Measurements from ENCODE around the gene ATAD3A. TPM values are rescaled to one million over a fixed set of nuclear protein-coding genes. Genes with fewer than 3 reads are reported as not detected.

Gene ATAD3A
- total and polyA plus RNA-seq, 2 of the 4 experiments (the other 2 are of a cell fraction), result 27.2 to 34.0 TPM

GRCh38 chr1:1551524-1552262, 39.7 kb downstream of the ATAD3A start:
- Histone ChIP-seq H2BK15ac (ENCODE audit: low read depth, low read length) (no peak overlapping the region), H3K27ac (ENCODE audit: insufficient read depth, low read length) (no peak overlapping the region), H2AK9ac (replicated peaks; ENCODE audit: low read depth, low read length, poor library complexity) (peak overlapping the region; percentile 23), H4K20me1 (ENCODE audit: insufficient read depth, low read length) (peaks cover 46% of the 10 kb centered on the region), H4K8ac (ENCODE audit: low read depth in 2 of 2, low read length in 2 of 2) (no peak overlapping the region), H3K14ac (replicated peaks; ENCODE audit: low read depth, low read length) (no peak overlapping the region), H2AFZ (replicated peaks; ENCODE audit: low read length, poor library complexity) (peak overlapping the region; percentile 70), H3K4me2 (ENCODE audit: low read depth, low read length) (no peak overlapping the region), H3K36me3 (ENCODE audit: control insufficient read depth, insufficient read depth, low read length) (peaks cover 11% of the 10 kb centered on the region; the same call in 1 of the 2 replicates), H3K79me1 (ENCODE audit: low read depth in 1 of 2, low read length in 2 of 2) (peaks cover 16 to 84% of the 10 kb centered on the region in 2 experiments), H4K91ac (ENCODE audit: insufficient read depth, low read depth, low read length) (no peak overlapping the region), H3K23ac (ENCODE audit: low read depth, low read length) (no peak overlapping the region), H2BK120ac (ENCODE audit: low read depth, low read length) (no peak overlapping the region), H2BK20ac (ENCODE audit: low read depth, low read length) (no peak overlapping the region), H3K56ac (ENCODE audit: extremely low read depth, insufficient read depth, low read length) (no peak overlapping the region), H3K9me1 (ENCODE audit: insufficient read depth, low read length) (peaks cover 13% of the 10 kb centered on the region), H4K5ac (ENCODE audit: low read depth, low read length) (no peak overlapping the region), H2AK5ac (ENCODE audit: low read depth, low read length) (no peak overlapping the region), H2BK5ac (ENCODE audit: low read depth, low read length, poor library complexity, severe bottlenecking) (no peak overlapping the region), H3K4me1 (ENCODE audit: control insufficient read depth, insufficient read depth, low read length) (peaks cover 5% of the 10 kb centered on the region; the same call in 1 of the 2 replicates), H3K18ac (ENCODE audit: low read depth, low read length) (no peak overlapping the region), H3K4me3 (ENCODE audit: insufficient read depth, low read depth, low read length) (no peak overlapping the region), H3K27me3 (ENCODE audit: control insufficient read depth, insufficient read depth, low read length) (no peaks in the 10 kb centered on the region), H3K9ac (ENCODE audit: low read depth, low read length) (no peak overlapping the region), H3K4ac (ENCODE audit: low read depth, low read length) (no peak overlapping the region), H3K9me3 (ENCODE audit: control insufficient read depth, insufficient read depth, low read length) (no peaks in the 10 kb centered on the region)
- dilution Hi-C loops (cut with HindIII; ENCODE audit: low sequenced_read_pairs, unreplicated experiment) (no loop called here), intact Hi-C loops (cut with micrococcal nuclease) (no loop called here), in situ Hi-C loops (cut with MboI; ENCODE audit: low sequenced_read_pairs) (no loop called here)
- DNase-seq, result no peak
- 92% methylated on average over 19 of the region's 33 CpGs; no CpG with 5 or more reads in 1 of the 2 experiments for WGBS, 2 experiments (ENCODE audit: extremely low coverage in 2 of 2, insufficient read length in 1 of 2)
- no peak for ATAC-seq (ENCODE audit: low read depth)
- ChIA-PET CTCF (no interaction called here), POLR2A (ENCODE audit: unreplicated experiment) (no interaction called here)
- TF ChIP-seq RAD21 (IDR thresholded peaks at IDR 0.05; ENCODE audit: low read length) (no peak), POLR2A (IDR thresholded peaks at IDR 0.05; ENCODE audit: low read depth, low read length) (no peak), FOS (IDR thresholded peaks at IDR 0.05; ENCODE audit: low read depth, low read length) (no peak), USF2 (IDR thresholded peaks at IDR 0.05; ENCODE audit: low read depth, low read length) (no peak), MAZ (IDR thresholded peaks at IDR 0.05; ENCODE audit: borderline replicate concordance, low read depth, low read length) (no peak), BHLHE40 (IDR thresholded peaks at IDR 0.05; ENCODE audit: low read depth, low read length) (no peak), RCOR1 (IDR thresholded peaks at IDR 0.05; ENCODE audit: insufficient replicate concordance, low read length) (no peak), MXI1 (IDR thresholded peaks at IDR 0.05; ENCODE audit: borderline replicate concordance, low read depth, low read length) (no peak), SMC3 (IDR thresholded peaks at IDR 0.05; ENCODE audit: low read depth, low read length) (no peak), RFX5 (IDR thresholded peaks at IDR 0.05; ENCODE audit: low read depth, low read length) (no peak), CEBPB (IDR thresholded peaks at IDR 0.05; ENCODE audit: low read depth, low read length) (no peak), MAFK (IDR thresholded peaks at IDR 0.05; ENCODE audit: low read depth, low read length) (no peak)
- no TSS peak for BruUV-seq (replicated peaks)

Data from IMR-90 (cell line).